MCF 10A (cell line): ENCODE data around the gene DCBLD2. TPM values are rescaled to one million over a fixed set of nuclear protein-coding genes. Genes with fewer than 3 reads are reported as not detected.

Experiments
- BruUV-seq: library from RNA; stranded (reverse); fragments of 400-500 nt; replicated peaks from 2 replicates; lab custom pipeline; 2021; lab: Mats Ljungman, UMichigan
- CTCF ChIA-PET: fragments of 300-600 bp; sonication (Branson Sonifier 250); formaldehyde crosslinking; extraction: SDS; loops from one replicate; lab custom pipeline; 2021; ENCODE audit warnings: antibody characterized with exemption, inconsistent platforms; lab: Yijun Ruan, JAX
- POLR2A ChIA-PET: fragments of 300-600, 350-650 bp; sonication (Branson Sonifier 250); formaldehyde crosslinking; extraction: SDS; loops from one replicate; lab custom pipeline; 2020; ENCODE audit warnings: antibody characterized with exemption, inconsistent platforms; lab: Yijun Ruan, JAX
- DNase-seq: peaks from one replicate; pipeline ENCODE4 v3.0.0-alpha.2; 2018; ENCODE audit not compliant: unreplicated experiment
- H3K27ac Mint-ChIP-seq: one replicate; pipeline ENCODE4 v1.8.0; 2022; ENCODE audit warnings: mild to moderate bottlenecking, low read depth, mixed read lengths; ENCODE audit not compliant: unreplicated experiment
- H3K27me3 Mint-ChIP-seq: one replicate; pipeline ENCODE4 v1.8.0; 2022; ENCODE audit warnings: mixed read lengths; ENCODE audit not compliant: insufficient read depth, unreplicated experiment
- H3K36me3 Mint-ChIP-seq: one replicate; pipeline ENCODE4 v1.8.0; 2022; ENCODE audit warnings: mild to moderate bottlenecking, moderate library complexity, mixed read lengths; ENCODE audit not compliant: insufficient read depth, unreplicated experiment
- H3K4me1 Mint-ChIP-seq: one replicate; pipeline ENCODE4 v1.8.0; 2022; ENCODE audit warnings: mixed read lengths; ENCODE audit not compliant: insufficient read depth, unreplicated experiment
- H3K4me3 Mint-ChIP-seq: one replicate; pipeline ENCODE4 v1.8.0; 2022; ENCODE audit warnings: mild to moderate bottlenecking, moderate library complexity, mixed read lengths; ENCODE audit not compliant: unreplicated experiment
- H3K9me3 Mint-ChIP-seq: one replicate; pipeline ENCODE4 v1.8.0; 2022; ENCODE audit warnings: mixed read lengths; ENCODE audit not compliant: unreplicated experiment
- intact Hi-C: fragments of 100-400 bp; cut with micrococcal nuclease; formaldehyde crosslinking; loops from 2 replicates; pipeline ENCODE4 v1.14.1; 2022
- total RNA-seq: library from RNA; stranded (reverse); gene quantifications from 2 replicates; pipeline ENCODE4 v1.2.3, GENCODE V29; 2022
- TF ChIP-seq, protein P1 (sequence below): fragments of 200-600 bp; IDR thresholded peaks from one replicate; pipeline ENCODE4 v1.8.0; 2022; ENCODE audit warnings: antibody characterized with exemption, mild to moderate bottlenecking; ENCODE audit not compliant: unreplicated experiment

Gene DCBLD2
- total RNA-seq, 1 experiment from 2014 or later: 161 TPM

DNA sequence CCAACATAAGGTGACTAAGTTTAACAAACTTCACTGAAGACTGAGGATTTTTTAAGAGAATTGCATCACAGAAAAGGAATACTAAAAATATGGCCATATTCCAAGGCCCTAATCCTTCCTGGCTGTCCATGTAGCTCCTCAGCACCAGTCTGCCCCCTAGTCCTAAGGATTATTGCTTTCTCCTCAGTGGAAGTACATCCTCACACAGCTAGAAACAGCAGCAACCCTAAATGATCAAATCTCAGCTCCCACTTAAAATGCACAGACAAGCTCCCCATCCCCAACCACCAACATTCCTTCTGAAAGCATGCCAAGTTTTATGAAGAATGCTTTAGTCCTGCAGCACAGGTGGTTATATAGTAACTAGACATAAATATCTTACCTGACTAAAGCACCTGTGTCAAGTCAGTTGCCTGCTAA lies 123.7 kb downstream of the DCBLD2 start:
- peak; percentile 64 for DNase-seq
- BruUV-seq: no TSS peak
- Mint-ChIP-seq H3K27me3 (no peaks in the 10 kb centered on the region), H3K9me3 (no peaks in the 10 kb centered on the region), H3K4me1 (peaks cover 33% of the 10 kb centered on the region), H3K4me3 (peak overlapping the region; percentile 53), H3K36me3 (no peaks in the 10 kb centered on the region), H3K27ac (peak overlapping the region; percentile 55)
- ChIA-PET CTCF (interaction anchor here (0.7 to 5.0 kb wide), 8 partner anchors 38 to 738 kb away, joined by 3 to 30 read pairs (median 4); no protein-coding TSS in a partner anchor), POLR2A (interaction anchor here (2.8 kb wide), 1 partner anchor 45 kb away, joined by 19 read pairs; no protein-coding TSS in a partner anchor)
- intact Hi-C loops: loop anchor here (2.0 kb wide), 1 partner anchor 45 kb away; no protein-coding TSS in a partner anchor
- TF ChIP-seq, protein P1, sequence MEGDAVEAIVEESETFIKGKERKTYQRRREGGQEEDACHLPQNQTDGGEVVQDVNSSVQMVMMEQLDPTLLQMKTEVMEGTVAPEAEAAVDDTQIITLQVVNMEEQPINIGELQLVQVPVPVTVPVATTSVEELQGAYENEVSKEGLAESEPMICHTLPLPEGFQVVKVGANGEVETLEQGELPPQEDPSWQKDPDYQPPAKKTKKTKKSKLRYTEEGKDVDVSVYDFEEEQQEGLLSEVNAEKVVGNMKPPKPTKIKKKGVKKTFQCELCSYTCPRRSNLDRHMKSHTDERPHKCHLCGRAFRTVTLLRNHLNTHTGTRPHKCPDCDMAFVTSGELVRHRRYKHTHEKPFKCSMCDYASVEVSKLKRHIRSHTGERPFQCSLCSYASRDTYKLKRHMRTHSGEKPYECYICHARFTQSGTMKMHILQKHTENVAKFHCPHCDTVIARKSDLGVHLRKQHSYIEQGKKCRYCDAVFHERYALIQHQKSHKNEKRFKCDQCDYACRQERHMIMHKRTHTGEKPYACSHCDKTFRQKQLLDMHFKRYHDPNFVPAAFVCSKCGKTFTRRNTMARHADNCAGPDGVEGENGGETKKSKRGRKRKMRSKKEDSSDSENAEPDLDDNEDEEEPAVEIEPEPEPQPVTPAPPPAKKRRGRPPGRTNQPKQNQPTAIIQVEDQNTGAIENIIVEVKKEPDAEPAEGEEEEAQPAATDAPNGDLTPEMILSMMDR: no peak

DNA sequence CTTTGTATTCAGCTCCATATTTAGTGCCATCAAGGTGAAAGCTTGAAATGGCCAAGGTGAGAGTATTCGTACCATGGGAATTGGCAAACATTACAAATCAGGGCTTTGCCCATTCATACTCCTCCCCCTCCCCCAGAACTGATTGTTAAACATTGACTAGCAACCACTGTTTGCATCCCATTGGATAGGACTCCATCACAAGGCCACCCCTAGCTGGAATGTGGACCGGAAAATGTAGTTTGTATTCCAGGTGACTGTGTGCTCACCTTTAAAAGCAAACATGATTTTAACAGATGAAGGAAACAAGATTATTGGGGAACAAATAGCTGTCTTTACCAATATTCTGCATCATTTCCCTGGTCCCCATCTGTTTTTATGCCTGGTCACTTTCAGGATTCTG lies 124.2 kb downstream of the DCBLD2 start:
- Mint-ChIP-seq H3K27me3 (no peaks in the 10 kb centered on the region), H3K4me1 (peaks cover 33% of the 10 kb centered on the region)

DNA sequence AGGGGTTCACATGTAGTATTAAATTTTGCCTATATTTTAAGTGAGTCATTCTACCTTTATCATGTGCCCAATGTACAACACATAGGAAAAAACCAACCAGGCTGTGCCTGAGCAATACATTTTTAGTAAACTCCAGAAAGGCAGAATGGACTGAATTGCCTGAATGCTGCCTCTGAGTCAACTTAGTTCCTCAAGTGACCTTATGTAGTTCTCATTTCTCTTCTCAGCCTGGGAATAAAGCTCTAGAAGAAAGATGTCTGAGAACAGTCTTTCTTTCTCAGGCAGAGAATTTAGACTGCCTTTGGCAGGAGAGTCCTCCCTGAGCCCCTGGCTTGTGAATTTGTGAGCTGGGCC lies 125.4 kb downstream of the DCBLD2 start:
- H3K9me3 Mint-ChIP-seq: no peaks in the 10 kb centered on the region
- H3K36me3 Mint-ChIP-seq: no peaks in the 10 kb centered on the region
- TF ChIP-seq, protein P1: no peak
- intact Hi-C loops: no loop called here
- peaks cover 33% of the 10 kb centered on the region for H3K4me1 Mint-ChIP-seq
- POLR2A ChIA-PET: no interaction called here
- no peak overlapping the region for H3K4me3 Mint-ChIP-seq
- H3K27ac Mint-ChIP-seq: no peak overlapping the region
- CTCF ChIA-PET: interaction anchor here (0.6 to 5.0 kb wide), 2 partner anchors 10 to 174 kb away, joined by 3 to 30 read pairs; no protein-coding TSS in a partner anchor
- no peak for DNase-seq
- no peaks in the 10 kb centered on the region for H3K27me3 Mint-ChIP-seq
- no TSS peak for BruUV-seq

More for the DNA sequence above, 124.2 kb downstream of the DCBLD2 start:
- POLR2A ChIA-PET: interaction anchor here (2.8 kb wide), 1 partner anchor 44 kb away, joined by 19 read pairs; no protein-coding TSS in a partner anchor
- intact Hi-C loops: no loop called here
- no peak for DNase-seq
- Mint-ChIP-seq H3K27ac (peak overlapping the region; percentile 55), H3K36me3 (no peaks in the 10 kb centered on the region), H3K4me3 (no peak overlapping the region), H3K9me3 (no peaks in the 10 kb centered on the region)
- BruUV-seq: no TSS peak
- TF ChIP-seq, protein P1: no peak
- CTCF ChIA-PET: interaction anchor here (0.7 to 5.0 kb wide), 5 partner anchors 18 to 181 kb away, joined by 3 to 30 read pairs (median 3); no protein-coding TSS in a partner anchor

DNA sequence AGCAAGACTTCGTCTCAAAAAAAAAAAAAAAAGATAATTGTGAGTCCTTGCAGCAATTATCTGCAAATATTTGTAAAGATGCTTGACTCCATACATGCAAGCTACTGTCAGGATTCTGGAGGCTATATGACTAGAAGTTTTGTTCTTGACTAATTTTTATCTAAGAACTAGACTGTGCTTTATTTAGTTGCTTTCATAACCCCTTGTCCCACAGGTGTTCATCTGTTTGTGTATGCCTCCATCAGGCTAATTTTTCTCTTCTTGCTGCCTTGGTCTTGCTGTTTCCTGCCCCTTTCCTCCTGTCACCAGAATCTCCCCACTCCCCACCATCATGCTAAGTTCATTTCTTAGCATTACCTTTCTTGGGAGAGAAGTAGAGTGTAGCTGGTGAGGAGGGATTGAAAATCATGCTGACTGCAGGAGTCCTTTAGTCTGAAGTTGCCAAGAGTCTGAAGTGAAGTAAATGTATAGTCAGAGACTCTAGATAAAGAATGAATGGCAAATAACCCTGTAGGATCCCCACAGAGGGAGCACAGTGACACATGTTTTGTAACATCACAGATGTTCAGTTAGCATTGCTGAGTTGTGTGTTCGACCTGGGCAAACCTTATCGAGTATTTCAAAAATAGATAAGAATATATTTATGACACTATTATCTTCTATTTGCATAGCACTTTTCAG lies 125.9 kb downstream of the DCBLD2 start:
- no peaks in the 10 kb centered on the region for H3K9me3 Mint-ChIP-seq
- peaks cover 37% of the 10 kb centered on the region for H3K4me1 Mint-ChIP-seq
- ChIA-PET POLR2A (no interaction called here), CTCF (interaction anchor here (0.6 to 5.0 kb wide), 3 partner anchors 10 to 173 kb away, joined by 3 to 30 read pairs (median 3); partner anchors contain the start of gene ST3GAL6)
- no TSS peak for BruUV-seq
- intact Hi-C loops: no loop called here
- H3K27ac Mint-ChIP-seq: no peak overlapping the region
- TF ChIP-seq, protein P1: no peak
- no peaks in the 10 kb centered on the region for H3K36me3 Mint-ChIP-seq
- no peak overlapping the region for H3K4me3 Mint-ChIP-seq
- no peaks in the 10 kb centered on the region for H3K27me3 Mint-ChIP-seq
- DNase-seq: no peak
